Measurements from ENCODE around the gene MIER3. TPM values are rescaled to one million over a fixed set of nuclear protein-coding genes. Genes with fewer than 3 reads are reported as not detected.

MIER3 gene
- total and polyA plus RNA-seq, 9 of the 15 experiments (the other 6 are each of a cell fraction or from before 2014, with no cell fraction given) = 4.1 to 29.3 (median 13.0) TPM

DNA sequence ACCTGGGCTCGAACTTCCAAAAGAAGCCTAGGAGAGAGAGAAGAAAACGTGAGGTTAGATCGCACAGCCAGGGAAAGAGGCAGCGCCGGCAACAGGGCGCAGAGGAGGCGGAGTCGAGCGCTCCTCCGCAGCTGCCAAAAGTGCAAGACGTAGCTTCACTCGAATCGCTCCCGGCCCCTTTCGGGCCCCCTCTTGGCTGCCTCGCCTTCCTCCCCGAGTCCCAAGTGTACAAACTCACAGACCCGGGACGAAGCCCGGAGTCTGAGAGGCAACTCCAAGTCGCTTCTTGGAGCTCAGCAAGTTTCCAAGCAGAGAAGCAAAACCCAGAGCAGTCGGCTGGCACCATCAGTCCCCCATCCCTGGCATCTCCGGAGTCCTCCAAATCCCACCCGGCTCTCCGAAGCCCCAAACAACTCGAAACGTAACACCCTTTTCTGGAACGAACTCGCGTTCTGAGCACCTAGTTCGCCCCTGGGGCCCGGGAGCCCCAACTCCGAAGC lies 1.2 kb downstream of the MIER3 start (continued):
- TF ChIP-seq, protein P1, sequence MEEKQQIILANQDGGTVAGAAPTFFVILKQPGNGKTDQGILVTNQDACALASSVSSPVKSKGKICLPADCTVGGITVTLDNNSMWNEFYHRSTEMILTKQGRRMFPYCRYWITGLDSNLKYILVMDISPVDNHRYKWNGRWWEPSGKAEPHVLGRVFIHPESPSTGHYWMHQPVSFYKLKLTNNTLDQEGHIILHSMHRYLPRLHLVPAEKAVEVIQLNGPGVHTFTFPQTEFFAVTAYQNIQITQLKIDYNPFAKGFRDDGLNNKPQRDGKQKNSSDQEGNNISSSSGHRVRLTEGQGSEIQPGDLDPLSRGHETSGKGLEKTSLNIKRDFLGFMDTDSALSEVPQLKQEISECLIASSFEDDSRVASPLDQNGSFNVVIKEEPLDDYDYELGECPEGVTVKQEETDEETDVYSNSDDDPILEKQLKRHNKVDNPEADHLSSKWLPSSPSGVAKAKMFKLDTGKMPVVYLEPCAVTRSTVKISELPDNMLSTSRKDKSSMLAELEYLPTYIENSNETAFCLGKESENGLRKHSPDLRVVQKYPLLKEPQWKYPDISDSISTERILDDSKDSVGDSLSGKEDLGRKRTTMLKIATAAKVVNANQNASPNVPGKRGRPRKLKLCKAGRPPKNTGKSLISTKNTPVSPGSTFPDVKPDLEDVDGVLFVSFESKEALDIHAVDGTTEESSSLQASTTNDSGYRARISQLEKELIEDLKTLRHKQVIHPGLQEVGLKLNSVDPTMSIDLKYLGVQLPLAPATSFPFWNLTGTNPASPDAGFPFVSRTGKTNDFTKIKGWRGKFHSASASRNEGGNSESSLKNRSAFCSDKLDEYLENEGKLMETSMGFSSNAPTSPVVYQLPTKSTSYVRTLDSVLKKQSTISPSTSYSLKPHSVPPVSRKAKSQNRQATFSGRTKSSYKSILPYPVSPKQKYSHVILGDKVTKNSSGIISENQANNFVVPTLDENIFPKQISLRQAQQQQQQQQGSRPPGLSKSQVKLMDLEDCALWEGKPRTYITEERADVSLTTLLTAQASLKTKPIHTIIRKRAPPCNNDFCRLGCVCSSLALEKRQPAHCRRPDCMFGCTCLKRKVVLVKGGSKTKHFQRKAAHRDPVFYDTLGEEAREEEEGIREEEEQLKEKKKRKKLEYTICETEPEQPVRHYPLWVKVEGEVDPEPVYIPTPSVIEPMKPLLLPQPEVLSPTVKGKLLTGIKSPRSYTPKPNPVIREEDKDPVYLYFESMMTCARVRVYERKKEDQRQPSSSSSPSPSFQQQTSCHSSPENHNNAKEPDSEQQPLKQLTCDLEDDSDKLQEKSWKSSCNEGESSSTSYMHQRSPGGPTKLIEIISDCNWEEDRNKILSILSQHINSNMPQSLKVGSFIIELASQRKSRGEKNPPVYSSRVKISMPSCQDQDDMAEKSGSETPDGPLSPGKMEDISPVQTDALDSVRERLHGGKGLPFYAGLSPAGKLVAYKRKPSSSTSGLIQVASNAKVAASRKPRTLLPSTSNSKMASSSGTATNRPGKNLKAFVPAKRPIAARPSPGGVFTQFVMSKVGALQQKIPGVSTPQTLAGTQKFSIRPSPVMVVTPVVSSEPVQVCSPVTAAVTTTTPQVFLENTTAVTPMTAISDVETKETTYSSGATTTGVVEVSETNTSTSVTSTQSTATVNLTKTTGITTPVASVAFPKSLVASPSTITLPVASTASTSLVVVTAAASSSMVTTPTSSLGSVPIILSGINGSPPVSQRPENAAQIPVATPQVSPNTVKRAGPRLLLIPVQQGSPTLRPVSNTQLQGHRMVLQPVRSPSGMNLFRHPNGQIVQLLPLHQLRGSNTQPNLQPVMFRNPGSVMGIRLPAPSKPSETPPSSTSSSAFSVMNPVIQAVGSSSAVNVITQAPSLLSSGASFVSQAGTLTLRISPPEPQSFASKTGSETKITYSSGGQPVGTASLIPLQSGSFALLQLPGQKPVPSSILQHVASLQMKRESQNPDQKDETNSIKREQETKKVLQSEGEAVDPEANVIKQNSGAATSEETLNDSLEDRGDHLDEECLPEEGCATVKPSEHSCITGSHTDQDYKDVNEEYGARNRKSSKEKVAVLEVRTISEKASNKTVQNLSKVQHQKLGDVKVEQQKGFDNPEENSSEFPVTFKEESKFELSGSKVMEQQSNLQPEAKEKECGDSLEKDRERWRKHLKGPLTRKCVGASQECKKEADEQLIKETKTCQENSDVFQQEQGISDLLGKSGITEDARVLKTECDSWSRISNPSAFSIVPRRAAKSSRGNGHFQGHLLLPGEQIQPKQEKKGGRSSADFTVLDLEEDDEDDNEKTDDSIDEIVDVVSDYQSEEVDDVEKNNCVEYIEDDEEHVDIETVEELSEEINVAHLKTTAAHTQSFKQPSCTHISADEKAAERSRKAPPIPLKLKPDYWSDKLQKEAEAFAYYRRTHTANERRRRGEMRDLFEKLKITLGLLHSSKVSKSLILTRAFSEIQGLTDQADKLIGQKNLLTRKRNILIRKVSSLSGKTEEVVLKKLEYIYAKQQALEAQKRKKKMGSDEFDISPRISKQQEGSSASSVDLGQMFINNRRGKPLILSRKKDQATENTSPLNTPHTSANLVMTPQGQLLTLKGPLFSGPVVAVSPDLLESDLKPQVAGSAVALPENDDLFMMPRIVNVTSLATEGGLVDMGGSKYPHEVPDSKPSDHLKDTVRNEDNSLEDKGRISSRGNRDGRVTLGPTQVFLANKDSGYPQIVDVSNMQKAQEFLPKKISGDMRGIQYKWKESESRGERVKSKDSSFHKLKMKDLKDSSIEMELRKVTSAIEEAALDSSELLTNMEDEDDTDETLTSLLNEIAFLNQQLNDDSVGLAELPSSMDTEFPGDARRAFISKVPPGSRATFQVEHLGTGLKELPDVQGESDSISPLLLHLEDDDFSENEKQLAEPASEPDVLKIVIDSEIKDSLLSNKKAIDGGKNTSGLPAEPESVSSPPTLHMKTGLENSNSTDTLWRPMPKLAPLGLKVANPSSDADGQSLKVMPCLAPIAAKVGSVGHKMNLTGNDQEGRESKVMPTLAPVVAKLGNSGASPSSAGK (IDR thresholded peaks at IDR 0.05) = no peak
- 0 out of 2 replicates have a peak, but pooled peaks have one; percentile 16 for TF ChIP-seq POLR2AphosphoS5 (IDR thresholded peaks at IDR 0.05; ENCODE audit: control insufficient read depth, insufficient read depth, low read depth, low read length)
- no peak for TF ChIP-seq ZNF316 (IDR thresholded peaks at IDR 0.05)
- no peak for TF ChIP-seq POLR2A (conservative IDR thresholded peaks at IDR 0.05)
- no peak for TF ChIP-seq MIER1 (IDR thresholded peaks at IDR 0.05; ENCODE audit: low read depth)
- TF ChIP-seq, protein P2, sequence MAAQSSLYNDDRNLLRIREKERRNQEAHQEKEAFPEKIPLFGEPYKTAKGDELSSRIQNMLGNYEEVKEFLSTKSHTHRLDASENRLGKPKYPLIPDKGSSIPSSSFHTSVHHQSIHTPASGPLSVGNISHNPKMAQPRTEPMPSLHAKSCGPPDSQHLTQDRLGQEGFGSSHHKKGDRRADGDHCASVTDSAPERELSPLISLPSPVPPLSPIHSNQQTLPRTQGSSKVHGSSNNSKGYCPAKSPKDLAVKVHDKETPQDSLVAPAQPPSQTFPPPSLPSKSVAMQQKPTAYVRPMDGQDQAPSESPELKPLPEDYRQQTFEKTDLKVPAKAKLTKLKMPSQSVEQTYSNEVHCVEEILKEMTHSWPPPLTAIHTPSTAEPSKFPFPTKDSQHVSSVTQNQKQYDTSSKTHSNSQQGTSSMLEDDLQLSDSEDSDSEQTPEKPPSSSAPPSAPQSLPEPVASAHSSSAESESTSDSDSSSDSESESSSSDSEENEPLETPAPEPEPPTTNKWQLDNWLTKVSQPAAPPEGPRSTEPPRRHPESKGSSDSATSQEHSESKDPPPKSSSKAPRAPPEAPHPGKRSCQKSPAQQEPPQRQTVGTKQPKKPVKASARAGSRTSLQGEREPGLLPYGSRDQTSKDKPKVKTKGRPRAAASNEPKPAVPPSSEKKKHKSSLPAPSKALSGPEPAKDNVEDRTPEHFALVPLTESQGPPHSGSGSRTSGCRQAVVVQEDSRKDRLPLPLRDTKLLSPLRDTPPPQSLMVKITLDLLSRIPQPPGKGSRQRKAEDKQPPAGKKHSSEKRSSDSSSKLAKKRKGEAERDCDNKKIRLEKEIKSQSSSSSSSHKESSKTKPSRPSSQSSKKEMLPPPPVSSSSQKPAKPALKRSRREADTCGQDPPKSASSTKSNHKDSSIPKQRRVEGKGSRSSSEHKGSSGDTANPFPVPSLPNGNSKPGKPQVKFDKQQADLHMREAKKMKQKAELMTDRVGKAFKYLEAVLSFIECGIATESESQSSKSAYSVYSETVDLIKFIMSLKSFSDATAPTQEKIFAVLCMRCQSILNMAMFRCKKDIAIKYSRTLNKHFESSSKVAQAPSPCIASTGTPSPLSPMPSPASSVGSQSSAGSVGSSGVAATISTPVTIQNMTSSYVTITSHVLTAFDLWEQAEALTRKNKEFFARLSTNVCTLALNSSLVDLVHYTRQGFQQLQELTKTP (IDR thresholded peaks at IDR 0.05; ENCODE audit: low read depth in 1 of 2, partially characterized antibody in 2 of 2) = peak in 1 of 2 experiments; percentile 39
- TF ChIP-seq ILF3 (IDR thresholded peaks at IDR 0.05; ENCODE audit: borderline replicate concordance) = no peak
- peak; percentile 61; the same call in 1 of the 2 replicates for TF ChIP-seq CXXC5 (CRISPR knock-in tag; IDR thresholded peaks at IDR 0.05)
